ENCODE measurements around the gene EXOC6B. TPM values are rescaled to one million over a fixed set of nuclear protein-coding genes. Genes with fewer than 3 reads are reported as not detected.

The EXOC6B gene
- total RNA-seq, 2 donors from 2014 or later = 11.7 to 12.9 TPM

DNA sequence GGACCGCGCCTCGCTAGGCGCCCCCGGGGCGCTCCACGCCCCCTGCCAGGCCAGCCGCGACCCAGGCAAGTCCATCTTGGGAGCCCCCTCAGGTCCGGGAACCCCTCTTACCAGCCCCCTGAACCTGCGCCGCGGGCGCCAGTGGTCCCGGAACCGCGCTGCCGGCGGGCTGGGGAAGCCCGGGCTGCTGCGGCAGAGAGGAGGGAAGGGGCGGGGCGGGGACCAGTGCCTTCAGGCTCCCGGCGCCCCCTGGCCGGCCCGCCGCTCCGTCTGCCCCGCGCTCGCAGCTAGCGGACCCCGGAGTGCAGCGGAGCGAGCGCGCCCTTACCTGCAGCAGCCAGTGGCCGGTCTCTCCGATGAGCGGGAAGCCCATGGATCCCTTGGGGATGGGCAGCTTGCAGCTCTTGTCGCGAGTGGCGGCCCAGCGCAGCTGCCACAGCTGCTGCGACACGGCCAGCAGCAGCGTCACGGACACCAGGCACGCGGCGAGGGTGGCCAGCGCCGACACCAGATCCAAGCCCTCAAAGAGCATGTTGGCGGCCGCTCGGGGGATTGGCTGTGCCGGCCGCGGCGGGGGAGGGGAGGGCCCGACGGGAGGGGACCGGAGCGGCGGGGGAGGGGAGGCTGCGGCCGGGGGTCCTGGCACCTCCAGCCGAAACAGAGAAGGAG is 678.4 kb downstream of the EXOC6B start, which contains the start of gene CYP26B1:
Gene CYP26B1 (minus strand): TSS at position 560 of the 669 bp plus-strand sequence. CDS start 28 bp downstream, at position 532.
- H3K36me3 ChIP-seq (replicated peaks in 1 of 2; ENCODE audit: insufficient read depth in 1 of 2, low read depth in 2 of 2) = no peaks in the 10 kb centered on the region
- WGBS, 2 donors = 2 to 3% methylated on average over 18 to 37 of the region's 69 CpGs
- DNase-seq = peak; percentile 2 to 29 (median 16)
- intact Hi-C loops (cut with DNase I) = no loop called here
- ATAC-seq = no peak
- H3K4me1 ChIP-seq = peaks cover 61% of the 10 kb centered on the region
- no peak for TF ChIP-seq POLR2A (IDR thresholded peaks at IDR 0.05)
- TF ChIP-seq, protein P1, sequence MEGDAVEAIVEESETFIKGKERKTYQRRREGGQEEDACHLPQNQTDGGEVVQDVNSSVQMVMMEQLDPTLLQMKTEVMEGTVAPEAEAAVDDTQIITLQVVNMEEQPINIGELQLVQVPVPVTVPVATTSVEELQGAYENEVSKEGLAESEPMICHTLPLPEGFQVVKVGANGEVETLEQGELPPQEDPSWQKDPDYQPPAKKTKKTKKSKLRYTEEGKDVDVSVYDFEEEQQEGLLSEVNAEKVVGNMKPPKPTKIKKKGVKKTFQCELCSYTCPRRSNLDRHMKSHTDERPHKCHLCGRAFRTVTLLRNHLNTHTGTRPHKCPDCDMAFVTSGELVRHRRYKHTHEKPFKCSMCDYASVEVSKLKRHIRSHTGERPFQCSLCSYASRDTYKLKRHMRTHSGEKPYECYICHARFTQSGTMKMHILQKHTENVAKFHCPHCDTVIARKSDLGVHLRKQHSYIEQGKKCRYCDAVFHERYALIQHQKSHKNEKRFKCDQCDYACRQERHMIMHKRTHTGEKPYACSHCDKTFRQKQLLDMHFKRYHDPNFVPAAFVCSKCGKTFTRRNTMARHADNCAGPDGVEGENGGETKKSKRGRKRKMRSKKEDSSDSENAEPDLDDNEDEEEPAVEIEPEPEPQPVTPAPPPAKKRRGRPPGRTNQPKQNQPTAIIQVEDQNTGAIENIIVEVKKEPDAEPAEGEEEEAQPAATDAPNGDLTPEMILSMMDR (IDR thresholded peaks at IDR 0.05) = no peak
- peaks cover 0 to 8% (median 0%) of the 10 kb centered on the region in 3 donors for H3K9me3 ChIP-seq
- peaks cover 0 to 51% of the 10 kb centered on the region in 2 donors for H3K27me3 ChIP-seq
- no peak within 1 kb of the TSS for H3K4me3 ChIP-seq
- no peak within 1 kb of the TSS for H3K27ac ChIP-seq

DNA sequence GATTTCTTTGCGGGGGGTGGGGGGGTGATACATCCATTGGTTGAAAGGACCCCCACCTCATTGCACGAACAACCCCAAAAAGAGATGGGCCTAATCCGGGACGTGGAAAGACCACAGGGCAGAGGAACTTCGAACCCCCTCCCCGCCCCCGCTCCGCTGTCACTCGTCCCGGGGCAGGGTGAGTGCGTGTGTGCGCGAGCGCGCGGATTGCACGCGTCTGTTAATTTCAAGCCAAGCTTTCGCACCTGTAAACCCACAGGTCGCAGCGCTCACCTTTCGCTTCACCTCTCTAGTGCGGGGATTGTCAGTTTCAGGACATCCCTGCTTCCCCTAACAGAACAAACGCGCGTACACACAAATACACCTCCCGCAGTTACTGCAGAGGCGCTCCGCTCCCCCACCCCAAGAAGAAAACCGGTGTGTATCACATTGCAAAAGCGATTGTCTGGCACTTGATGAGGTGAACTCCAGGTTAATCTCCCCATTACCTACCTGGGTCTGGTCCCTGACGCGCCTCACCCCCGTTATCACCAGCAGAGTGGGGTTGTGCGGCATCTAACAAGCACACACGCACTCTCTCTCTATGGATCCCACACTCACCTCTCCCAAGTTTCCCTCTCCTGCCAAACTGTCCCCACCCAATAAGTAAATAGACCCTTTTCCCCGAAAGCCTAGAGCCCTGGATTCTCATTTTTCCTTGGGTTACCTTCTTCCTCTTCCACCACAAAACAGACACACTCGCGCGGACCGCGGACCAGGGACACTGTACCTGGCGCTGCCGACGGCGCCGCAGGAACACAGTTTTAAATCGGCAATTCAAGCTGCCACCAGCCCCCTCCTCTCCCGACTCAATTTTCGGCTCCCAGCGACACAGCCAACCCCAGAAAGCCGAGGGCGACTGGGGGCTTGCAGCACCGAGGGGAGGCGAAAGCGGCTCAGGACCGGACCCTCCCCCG is 679.2 kb downstream of the EXOC6B start:
- H3K36me3 ChIP-seq (replicated peaks in 1 of 2; ENCODE audit: insufficient read depth in 1 of 2, low read depth in 2 of 2) = no peaks in the 10 kb centered on the region
- peaks cover 0 to 8% (median 0%) of the 10 kb centered on the region in 3 donors for H3K9me3 ChIP-seq
- no peak for TF ChIP-seq POLR2A (IDR thresholded peaks at IDR 0.05)
- TF ChIP-seq, protein P1 (IDR thresholded peaks at IDR 0.05) = no peak
- 9 to 12% methylated on average over 48 to 58 of the region's 58 CpGs for WGBS, 2 donors
- intact Hi-C loops (cut with DNase I) = no loop called here
- ATAC-seq = no peak
- H3K27ac ChIP-seq = no peak overlapping the region
- peaks cover 0 to 51% of the 10 kb centered on the region in 2 donors for H3K27me3 ChIP-seq
- peak; percentile 1 to 11 (median 6) for DNase-seq
- no peak overlapping the region for H3K4me3 ChIP-seq
- peaks cover 61% of the 10 kb centered on the region for H3K4me1 ChIP-seq

DNA sequence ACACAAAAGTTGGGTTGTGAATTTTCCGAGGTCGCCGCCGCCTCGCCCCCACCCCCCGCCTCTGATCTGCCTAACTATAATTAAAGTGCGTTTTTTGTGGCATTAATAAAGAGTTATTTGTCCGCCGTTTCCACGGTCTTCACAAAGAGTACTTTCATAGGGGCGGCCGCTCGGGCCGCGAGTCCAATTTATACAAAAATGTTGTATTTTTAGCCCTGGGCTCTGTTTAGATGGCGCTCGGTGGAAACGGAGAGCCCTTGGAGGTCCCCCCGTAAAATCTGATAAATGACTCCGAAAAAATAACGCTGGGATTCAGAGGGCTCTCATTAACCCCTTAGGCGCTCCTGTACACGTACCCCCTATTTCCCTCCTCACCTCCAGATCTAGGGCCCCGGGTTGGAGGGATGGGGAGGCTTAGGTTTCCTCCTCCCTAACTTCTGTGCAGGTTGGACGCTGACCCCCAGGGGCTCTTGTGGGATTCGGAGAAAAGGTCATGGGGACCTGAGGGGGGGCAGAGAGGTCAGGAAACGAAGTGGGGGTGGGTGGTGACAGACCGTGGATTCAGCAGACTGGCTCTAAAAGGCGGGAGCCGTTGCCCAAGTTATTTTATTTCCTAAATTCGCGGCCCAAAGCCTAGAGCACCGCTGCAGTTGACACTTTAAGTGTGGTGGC is 680.0 kb downstream of the EXOC6B start:
- DNase-seq (peak in 3 of 4 donors; percentile 2 to 8 (median 3)), ATAC-seq (no peak)
- H3K9me3 ChIP-seq = peaks cover 0 to 8% (median 0%) of the 10 kb centered on the region in 3 donors
- TF ChIP-seq, protein P1 (IDR thresholded peaks at IDR 0.05) = no peak
- no peak for TF ChIP-seq POLR2A (IDR thresholded peaks at IDR 0.05)
- intact Hi-C loops (cut with DNase I) = no loop called here
- no peaks in the 10 kb centered on the region for H3K36me3 ChIP-seq (replicated peaks in 1 of 2; ENCODE audit: insufficient read depth in 1 of 2, low read depth in 2 of 2)
- H3K4me3 ChIP-seq = no peak overlapping the region
- H3K4me1 ChIP-seq = peaks cover 61% of the 10 kb centered on the region
- WGBS, 2 donors = 2 to 6% methylated on average over 33 of the region's 33 CpGs
- H3K27me3 ChIP-seq = peaks cover 0 to 51% of the 10 kb centered on the region in 2 donors
- no peak overlapping the region for H3K27ac ChIP-seq

DNA sequence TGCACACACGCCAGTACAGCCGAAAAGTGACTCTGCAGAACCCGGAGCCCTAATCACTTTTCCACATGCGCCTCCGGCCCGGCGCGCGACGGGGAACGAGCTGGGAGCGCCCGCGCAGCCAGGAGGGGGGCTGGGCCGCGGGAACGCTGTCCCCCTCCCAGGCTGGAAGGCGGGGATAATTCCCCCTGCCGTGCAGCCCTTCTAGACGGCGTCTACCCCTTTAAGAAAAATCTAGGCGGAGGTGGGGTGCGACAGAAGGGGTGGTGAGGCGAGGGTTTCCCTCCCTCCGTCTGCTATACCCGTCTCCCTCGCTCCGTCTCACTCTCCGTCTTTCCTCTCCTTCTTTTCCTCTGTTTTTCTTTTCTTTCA is 680.6 kb downstream of the EXOC6B start:
- ATAC-seq = no peak
- 0% methylated on average over 10 to 29 of the region's 29 CpGs for WGBS, 2 donors
- no peak overlapping the region for H3K27ac ChIP-seq
- peak overlapping the region in 1 of 2 donors; percentile 6 for H3K4me3 ChIP-seq
- peaks cover 61% of the 10 kb centered on the region for H3K4me1 ChIP-seq
- H3K27me3 ChIP-seq = peaks cover 0 to 48% of the 10 kb centered on the region in 2 donors
- TF ChIP-seq, protein P1 (IDR thresholded peaks at IDR 0.05) = no peak
- no peak for TF ChIP-seq POLR2A (IDR thresholded peaks at IDR 0.05)
- H3K9me3 ChIP-seq = peaks cover 0 to 8% (median 0%) of the 10 kb centered on the region in 3 donors
- H3K36me3 ChIP-seq (replicated peaks in 1 of 2; ENCODE audit: insufficient read depth in 1 of 2, low read depth in 2 of 2) = no peaks in the 10 kb centered on the region
- intact Hi-C loops (cut with DNase I) = no loop called here
- DNase-seq = peak in 1 of 4 donors; percentile 19

Data from body of pancreas (tissue), 4 donors.